ENCODE results near the gene MRPS6.
A peak's percentile ranks its signal among the peaks of the same experiment; 100 is the strongest.

Gene MRPS6

GRCh38 chr21:34135330-34135729 lies 62.0 kb downstream of the MRPS6 start:
- no peak for DNase-seq

GRCh38 chr21:34141373-34141772 lies 68.0 kb downstream of the MRPS6 start:
- no peak for DNase-seq

- no peak for DNase-seq
Measured at GRCh38 chr21:34143685-34144182, 70.4 kb downstream of the MRPS6 start.

GRCh38 chr21:34144224-34144623 lies 70.8 kb downstream of the MRPS6 start:
- DNase-seq, result no peak

- DNase-seq, result no peak
Measured at GRCh38 chr21:34147792-34148418, 74.5 kb downstream of the MRPS6 start.

- DNase-seq, result no peak
Measured at GRCh38 chr21:34148419-34148804, 75.0 kb downstream of the MRPS6 start.

- no peak for DNase-seq
Measured at GRCh38 chr21:34148826-34149558, 75.6 kb downstream of the MRPS6 start.

- no peak for DNase-seq
Measured at GRCh38 chr21:34152500-34152899, 79.1 kb downstream of the MRPS6 start.

GRCh38 chr21:34154878-34155277 lies 81.5 kb downstream of the MRPS6 start:
- no peak for DNase-seq

- no peak for DNase-seq
Measured at GRCh38 chr21:34156957-34157356, 83.6 kb downstream of the MRPS6 start.

- DNase-seq, result no peak
Measured at GRCh38 chr21:34157521-34157920, 84.1 kb downstream of the MRPS6 start.

GRCh38 chr21:34158866-34159835 lies 85.8 kb downstream of the MRPS6 start:
- no peak for DNase-seq

- DNase-seq, result peak; percentile 26
Measured at GRCh38 chr21:34166468-34166867, 93.1 kb downstream of the MRPS6 start.

- no peak for DNase-seq
Measured at GRCh38 chr21:34170886-34171285, 97.5 kb downstream of the MRPS6 start.

GRCh38 chr21:34174470-34174869 lies 101.1 kb downstream of the MRPS6 start:
- DNase-seq, result no peak

GRCh38 chr21:34176448-34176847 lies 103.1 kb downstream of the MRPS6 start:
- DNase-seq, result no peak

- no peak for DNase-seq
Measured at GRCh38 chr21:34177919-34178567, 104.7 kb downstream of the MRPS6 start.

GRCh38 chr21:34179204-34179935 lies 106.0 kb downstream of the MRPS6 start:
- no peak for DNase-seq

GRCh38 chr21:34180407-34180806 lies 107.0 kb downstream of the MRPS6 start:
- DNase-seq, result no peak

- DNase-seq, result no peak
Measured at GRCh38 chr21:34180826-34181359, 107.5 kb downstream of the MRPS6 start.

GRCh38 chr21:34181431-34182039 lies 108.2 kb downstream of the MRPS6 start:
- DNase-seq, result no peak

Measured in NCI-H69 (cell line).